ENCODE measurements around the gene PCP2. TPM values are rescaled to one million over a fixed set of nuclear protein-coding genes. Genes with fewer than 3 reads are reported as not detected.
A peak's percentile ranks its signal among the peaks of the same experiment; 100 is the strongest.

The PCP2 gene
- total RNA-seq, 1 experiment from 2014 or later: 1.9 TPM

DNA sequence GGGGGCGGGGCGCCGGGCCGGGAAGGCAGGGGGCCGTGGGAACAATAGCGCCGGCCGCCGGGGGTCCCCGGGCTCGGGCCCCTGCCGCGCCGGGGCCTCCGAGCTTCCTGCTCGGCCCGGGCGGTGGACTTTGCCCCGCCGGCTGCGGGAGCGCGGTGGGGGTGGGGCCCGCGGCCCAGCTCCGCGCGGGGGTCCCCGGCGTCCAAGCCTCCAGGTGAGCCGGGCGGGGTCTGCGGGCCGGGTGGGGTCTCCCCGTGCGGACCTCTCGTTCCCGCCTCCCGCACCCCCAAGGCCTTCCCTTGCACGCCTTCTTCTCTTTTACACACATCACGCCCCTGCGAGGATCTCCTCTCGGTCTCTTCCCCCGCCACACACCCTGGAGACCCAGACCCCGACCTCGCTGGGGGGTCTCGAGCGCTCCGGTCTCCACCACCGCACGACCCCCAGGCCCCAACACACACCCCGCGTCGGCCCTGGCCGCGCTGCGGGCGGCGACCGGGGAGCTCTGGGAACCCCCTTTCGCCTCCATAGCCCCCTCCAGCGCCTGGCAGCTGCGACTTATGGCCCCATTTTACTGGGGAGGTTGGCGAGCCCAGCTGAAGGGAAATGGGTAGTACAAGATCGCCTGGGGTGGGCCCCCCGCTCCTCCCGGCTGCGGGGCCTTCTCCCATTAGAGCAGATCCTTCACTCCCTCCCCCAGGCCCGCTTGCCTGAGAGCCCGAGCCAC, 37.1 kb downstream of the PCP2 start:
- H3K4me3 ChIP-seq (ENCODE audit: low read depth, low read length): peak overlapping the region; percentile 75
- ChIA-PET POLR2A (interaction anchor here (0.9 kb wide), 1 partner anchor 9 kb away, joined by 3 read pairs; no protein-coding TSS in a partner anchor), CTCF (interaction anchor here (0.6 to 2.6 kb wide), 4 partner anchors 28 to 449 kb away, joined by 3 to 35 read pairs (median 4); partner anchors contain the start of gene TRAPPC5)
- peak overlapping the region; percentile 57 for H3K27ac Mint-ChIP-seq (ENCODE audit: unreplicated experiment)
- H3K27me3 ChIP-seq (replicated peaks; ENCODE audit: control insufficient read depth, insufficient read depth, low read length): no peaks in the 10 kb centered on the region
- H3K4me1 Mint-ChIP-seq (ENCODE audit: low read depth, unreplicated experiment): peaks cover 13% of the 10 kb centered on the region
- TF ChIP-seq, protein P1, sequence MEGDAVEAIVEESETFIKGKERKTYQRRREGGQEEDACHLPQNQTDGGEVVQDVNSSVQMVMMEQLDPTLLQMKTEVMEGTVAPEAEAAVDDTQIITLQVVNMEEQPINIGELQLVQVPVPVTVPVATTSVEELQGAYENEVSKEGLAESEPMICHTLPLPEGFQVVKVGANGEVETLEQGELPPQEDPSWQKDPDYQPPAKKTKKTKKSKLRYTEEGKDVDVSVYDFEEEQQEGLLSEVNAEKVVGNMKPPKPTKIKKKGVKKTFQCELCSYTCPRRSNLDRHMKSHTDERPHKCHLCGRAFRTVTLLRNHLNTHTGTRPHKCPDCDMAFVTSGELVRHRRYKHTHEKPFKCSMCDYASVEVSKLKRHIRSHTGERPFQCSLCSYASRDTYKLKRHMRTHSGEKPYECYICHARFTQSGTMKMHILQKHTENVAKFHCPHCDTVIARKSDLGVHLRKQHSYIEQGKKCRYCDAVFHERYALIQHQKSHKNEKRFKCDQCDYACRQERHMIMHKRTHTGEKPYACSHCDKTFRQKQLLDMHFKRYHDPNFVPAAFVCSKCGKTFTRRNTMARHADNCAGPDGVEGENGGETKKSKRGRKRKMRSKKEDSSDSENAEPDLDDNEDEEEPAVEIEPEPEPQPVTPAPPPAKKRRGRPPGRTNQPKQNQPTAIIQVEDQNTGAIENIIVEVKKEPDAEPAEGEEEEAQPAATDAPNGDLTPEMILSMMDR (IDR thresholded peaks at IDR 0.05; ENCODE audit: insufficient read depth in 1 of 2, low read depth in 1 of 2, low read length in 1 of 2, severe bottlenecking in 1 of 2, unreplicated experiment in 1 of 2): peak in 1 of 2 experiments; percentile 7
- peak in 1 of 2 experiments; percentile 41 for DNase-seq
- intact Hi-C loops (cut with micrococcal nuclease; ENCODE audit: unreplicated experiment): no loop called here
- peak overlapping the region; percentile 77 for H3K4me3 Mint-ChIP-seq (ENCODE audit: unreplicated experiment)
- H3K27me3 Mint-ChIP-seq (ENCODE audit: insufficient read depth, unreplicated experiment): no peaks in the 10 kb centered on the region
- no peaks in the 10 kb centered on the region for H3K9me3 ChIP-seq
- H3K36me3 ChIP-seq (ENCODE audit: control insufficient read depth, insufficient read depth, low read length): no peaks in the 10 kb centered on the region; the same call in 1 of the 2 replicates
- no peaks in the 10 kb centered on the region for H3K9me3 Mint-ChIP-seq (ENCODE audit: unreplicated experiment)
- no TSS peak for BruUV-seq (replicated peaks)
- H3K36me3 Mint-ChIP-seq (ENCODE audit: insufficient read depth, unreplicated experiment): peaks cover 30% of the 10 kb centered on the region
- H3K4me1 ChIP-seq: peaks cover 11% of the 10 kb centered on the region

DNA sequence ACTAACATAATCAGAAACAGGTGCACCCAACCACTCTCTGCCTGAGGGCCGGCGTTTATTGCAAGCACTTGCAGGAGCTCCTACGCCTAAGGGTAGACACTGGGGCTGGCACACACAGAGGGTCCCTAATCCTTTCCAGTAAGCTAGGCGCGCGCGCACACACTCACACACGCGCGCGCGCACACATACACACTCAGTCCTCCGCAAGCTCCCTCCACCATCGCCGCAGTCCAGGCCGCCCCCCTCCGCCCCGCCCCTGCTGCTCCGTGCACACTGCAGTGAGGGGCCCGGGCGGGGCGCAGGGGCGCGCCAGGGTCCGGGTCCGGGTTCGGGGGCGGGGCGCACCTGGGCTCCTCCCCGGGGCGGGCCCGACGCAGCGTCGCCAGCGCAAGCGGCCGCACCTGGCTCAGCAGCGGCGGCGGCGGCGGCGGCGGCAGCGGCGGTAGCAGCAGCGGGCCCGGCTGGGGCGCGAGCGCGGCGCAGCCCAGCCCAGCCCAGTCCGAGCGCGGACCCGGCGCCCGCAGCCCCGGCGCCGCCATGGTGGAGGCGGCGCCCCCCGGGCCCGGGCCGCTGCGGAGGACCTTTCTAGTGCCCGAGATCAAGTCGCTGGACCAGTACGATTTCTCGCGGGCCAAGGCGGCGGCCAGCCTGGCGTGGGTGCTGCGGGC, 37.9 kb downstream of the PCP2 start, which contains the start of gene CAMSAP3:
Gene CAMSAP3, plus strand, starts transcription at position 398 of the 668 bp plus-strand sequence. Its CDS starts 140 bp downstream, at position 538.
- H3K36me3 Mint-ChIP-seq (ENCODE audit: insufficient read depth, unreplicated experiment): peaks cover 25% of the 10 kb centered on the region

More for the DNA sequence above, 37.9 kb downstream of the PCP2 start, which contains the start of gene CAMSAP3:
- no peaks in the 10 kb centered on the region for H3K9me3 Mint-ChIP-seq (ENCODE audit: unreplicated experiment)
- Histone ChIP-seq H3K4me3 (ENCODE audit: low read depth, low read length) (peak within 1 kb of the TSS; percentile 75), H3K36me3 (ENCODE audit: control insufficient read depth, insufficient read depth, low read length) (no peaks in the 10 kb centered on the region; the same call in 1 of the 2 replicates), H3K4me1 (peaks cover 12% of the 10 kb centered on the region), H3K27me3 (replicated peaks; ENCODE audit: control insufficient read depth, insufficient read depth, low read length) (no peaks in the 10 kb centered on the region), H3K9me3 (no peaks in the 10 kb centered on the region)
- POLR2A ChIA-PET: interaction anchor here (0.6 to 0.7 kb wide), 2 partner anchors 10 to 40 kb away, joined by 3 to 4 read pairs; no protein-coding TSS in a partner anchor
- BruUV-seq (replicated peaks): no TSS peak
- peak; percentile 85 to 90 for DNase-seq
- H3K4me3 Mint-ChIP-seq (ENCODE audit: unreplicated experiment): peak within 1 kb of the TSS; percentile 77
- H3K27me3 Mint-ChIP-seq (ENCODE audit: insufficient read depth, unreplicated experiment): no peaks in the 10 kb centered on the region
- intact Hi-C loops (cut with micrococcal nuclease; ENCODE audit: unreplicated experiment): no loop called here
- peaks cover 13% of the 10 kb centered on the region for H3K4me1 Mint-ChIP-seq (ENCODE audit: low read depth, unreplicated experiment)
- H3K27ac Mint-ChIP-seq (ENCODE audit: unreplicated experiment): peak within 1 kb of the TSS; percentile 57
- CTCF ChIA-PET: interaction anchor here (1.3 to 2.6 kb wide), 2 partner anchors 27 to 85 kb away, joined by 4 to 35 read pairs; partner anchors contain the start of gene TRAPPC5
- TF ChIP-seq, protein P1 (IDR thresholded peaks at IDR 0.05; ENCODE audit: insufficient read depth in 1 of 2, low read depth in 1 of 2, low read length in 1 of 2, severe bottlenecking in 1 of 2, unreplicated experiment in 1 of 2): no peak

All from Caco-2 (cell line).